Measurements from ENCODE around the gene SPEN.

Gene SPEN

GRCh38 chr1:15885701-15886610 lies 38.4 kb downstream of the SPEN start (continued):
- TF ChIP-seq ZNF19 (tag by site-specific recombination; IDR thresholded peaks at IDR 0.05; ENCODE audit: low read depth) (no peak), SP7 (tag by site-specific recombination; IDR thresholded peaks at IDR 0.05) (peak; percentile 37; the same call in 1 of the 2 replicates), ZNF366 (tag by site-specific recombination; conservative IDR thresholded peaks at IDR 0.05) (0 out of 2 replicates have a peak, but pooled peaks have one; percentile 35), ZNF843 (tag by site-specific recombination; IDR thresholded peaks at IDR 0.05) (no peak), ZNF561 (tag by site-specific recombination; IDR thresholded peaks at IDR 0.05; ENCODE audit: borderline replicate concordance) (peak; percentile 56), ZNF362 (tag by site-specific recombination; IDR thresholded peaks at IDR 0.05) (0 out of 2 replicates have a peak, but pooled peaks have one; percentile 51), BCL11A (tag by site-specific recombination; IDR thresholded peaks at IDR 0.05; ENCODE audit: low read depth) (peak; percentile 72; the same call in 1 of the 2 replicates), YY1 (tag by site-specific recombination; IDR thresholded peaks at IDR 0.05) (no peak), IKZF3 (tag by site-specific recombination; IDR thresholded peaks at IDR 0.05) (peak; percentile 98), ZBTB21 (tag by site-specific recombination; IDR thresholded peaks at IDR 0.05) (no peak), ZNF449 (tag by site-specific recombination; IDR thresholded peaks at IDR 0.05) (peak; percentile 29; the same call in 1 of the 2 replicates), ZEB2 (tag by site-specific recombination; IDR thresholded peaks at IDR 0.05) (peak; percentile 81), ZNF221 (tag by site-specific recombination; IDR thresholded peaks at IDR 0.05; ENCODE audit: borderline replicate concordance) (no peak), ZNF184 (tag by site-specific recombination; IDR thresholded peaks at IDR 0.05) (peak; percentile 76; the same call in 1 of the 2 replicates), EGR2 (tag by site-specific recombination; IDR thresholded peaks at IDR 0.05; ENCODE audit: low read depth) (no peak), ZNF350 (tag by site-specific recombination; IDR thresholded peaks at IDR 0.05) (no peak), ZNF37A (tag by site-specific recombination; IDR thresholded peaks at IDR 0.05) (no peak), ZNF292 (tag by site-specific recombination; IDR thresholded peaks at IDR 0.05; ENCODE audit: borderline replicate concordance, low read depth) (no peak), BCL11B (tag by site-specific recombination; IDR thresholded peaks at IDR 0.05; ENCODE audit: low read depth) (no peak), ZNF214 (tag by site-specific recombination; IDR thresholded peaks at IDR 0.05; ENCODE audit: borderline replicate concordance) (no peak), ZNF548 (tag by site-specific recombination; IDR thresholded peaks at IDR 0.05) (no peak), ZBTB48 (tag by site-specific recombination; IDR thresholded peaks at IDR 0.05) (peak; percentile 20; the same call in 1 of the 2 replicates), ZNF529 (tag by site-specific recombination; IDR thresholded peaks at IDR 0.05; ENCODE audit: insufficient replicate concordance) (no peak), SCRT1 (tag by site-specific recombination; IDR thresholded peaks at IDR 0.05; ENCODE audit: borderline replicate concordance) (no peak), ZNF394 (tag by site-specific recombination; IDR thresholded peaks at IDR 0.05; ENCODE audit: borderline replicate concordance) (no peak; the same call in 1 of the 2 replicates), WT1 (tag by site-specific recombination; IDR thresholded peaks at IDR 0.05) (no peak), ZSCAN23 (tag by site-specific recombination; IDR thresholded peaks at IDR 0.05) (no peak), ZNF426 (tag by site-specific recombination; IDR thresholded peaks at IDR 0.05) (no peak), ZNF518A (tag by site-specific recombination; conservative IDR thresholded peaks at IDR 0.05; ENCODE audit: low read depth) (no peak), BCL6B (tag by site-specific recombination; IDR thresholded peaks at IDR 0.05) (no peak), ZXDB (tag by site-specific recombination; IDR thresholded peaks at IDR 0.05) (peak; percentile 97)
